ENCODE measurements around the gene KRT32.

KRT32 gene

DNA sequence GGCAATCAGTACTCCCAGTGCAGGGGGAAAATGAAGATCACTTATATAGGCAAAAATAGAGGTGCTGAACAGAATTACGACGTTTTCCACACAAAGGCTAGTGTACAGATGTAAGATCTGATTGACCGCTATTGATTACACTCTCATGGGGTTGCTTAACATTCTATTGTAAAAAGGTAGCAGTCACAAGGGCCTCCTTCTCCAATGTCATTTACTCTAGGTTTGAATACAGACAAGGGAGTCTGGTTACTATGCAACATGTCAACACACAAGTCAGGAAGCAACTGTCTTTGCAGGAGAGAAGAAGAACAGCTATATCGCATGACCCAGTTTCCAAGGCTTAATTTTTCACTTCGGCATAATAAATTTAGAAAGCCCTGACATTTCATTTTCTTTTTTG lies 50.7 kb downstream of the KRT32 start:
- Mint-ChIP-seq H3K27me3 (peaks cover 15% of the 10 kb centered on the region), H3K4me3 (no peak overlapping the region), H3K4me1 (peaks cover 23% of the 10 kb centered on the region), H3K9me3 (no peaks in the 10 kb centered on the region), H3K27ac (ENCODE audit: low read depth) (no peak overlapping the region), H3K36me3 (ENCODE audit: insufficient read depth) (no peaks in the 10 kb centered on the region)
- DNase-seq (ENCODE audit: low spot score in 2 of 2) (no peak), ATAC-seq (replicated peaks; ENCODE audit: extremely low read depth, poor library complexity, severe bottlenecking) (no peak)

DNA sequence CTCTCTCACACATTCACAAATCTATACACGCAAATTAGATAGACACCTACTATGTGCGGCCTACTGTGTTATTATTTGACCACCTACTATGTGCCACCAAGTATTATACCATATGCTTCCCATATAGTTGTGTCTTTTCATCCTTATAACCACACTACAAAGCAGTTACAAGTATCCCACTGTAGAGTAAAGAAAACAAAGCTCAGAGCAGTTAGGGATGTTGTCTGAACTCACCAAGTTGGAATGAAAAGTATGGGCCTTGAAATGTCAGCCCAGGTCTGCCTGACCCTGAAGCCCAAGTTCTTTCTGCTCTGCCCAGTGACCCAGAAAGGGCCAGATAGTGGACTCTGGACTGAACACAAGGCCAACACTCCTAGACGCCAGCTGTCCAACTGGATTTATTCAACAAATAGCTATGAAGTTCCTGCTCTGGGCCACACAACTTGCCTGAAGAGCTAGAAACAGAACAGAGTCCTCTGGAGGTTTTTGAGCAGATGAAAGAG lies 51.3 kb downstream of the KRT32 start:
- H3K4me1 Mint-ChIP-seq: peaks cover 22% of the 10 kb centered on the region
- H3K9me3 Mint-ChIP-seq: no peaks in the 10 kb centered on the region
- H3K36me3 Mint-ChIP-seq (ENCODE audit: insufficient read depth): no peaks in the 10 kb centered on the region
- no peak overlapping the region for H3K4me3 Mint-ChIP-seq
- ATAC-seq (replicated peaks; ENCODE audit: extremely low read depth, poor library complexity, severe bottlenecking) (no peak), DNase-seq (ENCODE audit: low spot score in 2 of 2) (no peak)
- no peak overlapping the region for H3K27ac Mint-ChIP-seq (ENCODE audit: low read depth)
- peaks cover 9% of the 10 kb centered on the region for H3K27me3 Mint-ChIP-seq

DNA sequence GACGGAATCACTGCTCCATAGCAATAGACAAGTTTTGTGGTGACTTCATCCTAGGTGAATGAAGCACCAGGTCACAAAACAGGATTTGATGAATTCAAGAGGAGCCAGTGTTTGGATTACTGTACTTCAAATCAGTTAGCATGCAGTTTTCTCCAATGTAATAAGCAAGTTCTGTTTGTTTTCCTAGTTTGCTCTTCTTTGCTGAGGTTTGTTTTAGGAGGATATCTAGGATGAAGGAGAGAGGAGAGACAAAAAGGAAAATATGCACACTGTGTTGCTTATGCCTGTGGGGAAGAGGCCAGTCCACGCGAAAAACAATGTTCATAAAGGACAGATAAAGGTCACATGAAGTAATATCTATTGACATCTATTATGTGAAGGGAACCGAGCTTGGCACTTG lies 51.8 kb downstream of the KRT32 start:
- no peaks in the 10 kb centered on the region for H3K36me3 Mint-ChIP-seq (ENCODE audit: insufficient read depth)
- H3K4me1 Mint-ChIP-seq: peaks cover 17% of the 10 kb centered on the region
- H3K27me3 Mint-ChIP-seq: peaks cover 4% of the 10 kb centered on the region
- H3K4me3 Mint-ChIP-seq: no peak overlapping the region
- no peaks in the 10 kb centered on the region for H3K9me3 Mint-ChIP-seq
- ATAC-seq (replicated peaks; ENCODE audit: extremely low read depth, poor library complexity, severe bottlenecking) (no peak), DNase-seq (ENCODE audit: low spot score in 2 of 2) (no peak)
- no peak overlapping the region for H3K27ac Mint-ChIP-seq (ENCODE audit: low read depth)

DNA sequence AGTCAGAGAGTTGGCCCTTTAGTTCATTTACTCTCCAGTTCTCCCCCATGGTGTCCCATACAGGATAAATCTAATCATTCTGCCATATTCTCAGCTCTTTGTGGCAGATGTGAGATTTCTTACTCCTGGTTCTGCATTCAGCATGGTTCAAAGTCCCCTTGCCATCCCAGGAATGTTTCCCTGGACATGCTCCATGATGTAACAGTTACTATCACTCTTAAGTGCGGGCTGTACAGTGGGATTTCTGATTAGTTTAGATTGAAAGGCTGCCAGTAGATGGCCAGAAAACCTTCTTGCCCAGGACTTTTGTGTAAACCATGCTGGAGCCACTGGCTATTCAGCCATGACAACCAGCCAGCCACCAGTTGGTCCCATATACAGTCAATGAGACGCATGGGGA lies 53.2 kb downstream of the KRT32 start:
- Mint-ChIP-seq H3K27ac (ENCODE audit: low read depth) (no peak overlapping the region), H3K36me3 (ENCODE audit: insufficient read depth) (no peaks in the 10 kb centered on the region), H3K4me3 (no peak overlapping the region), H3K9me3 (no peaks in the 10 kb centered on the region), H3K27me3 (no peaks in the 10 kb centered on the region), H3K4me1 (peaks cover 12% of the 10 kb centered on the region)
- no peak for DNase-seq (ENCODE audit: low spot score in 2 of 2)
- ATAC-seq (replicated peaks; ENCODE audit: extremely low read depth, poor library complexity, severe bottlenecking): no peak

DNA sequence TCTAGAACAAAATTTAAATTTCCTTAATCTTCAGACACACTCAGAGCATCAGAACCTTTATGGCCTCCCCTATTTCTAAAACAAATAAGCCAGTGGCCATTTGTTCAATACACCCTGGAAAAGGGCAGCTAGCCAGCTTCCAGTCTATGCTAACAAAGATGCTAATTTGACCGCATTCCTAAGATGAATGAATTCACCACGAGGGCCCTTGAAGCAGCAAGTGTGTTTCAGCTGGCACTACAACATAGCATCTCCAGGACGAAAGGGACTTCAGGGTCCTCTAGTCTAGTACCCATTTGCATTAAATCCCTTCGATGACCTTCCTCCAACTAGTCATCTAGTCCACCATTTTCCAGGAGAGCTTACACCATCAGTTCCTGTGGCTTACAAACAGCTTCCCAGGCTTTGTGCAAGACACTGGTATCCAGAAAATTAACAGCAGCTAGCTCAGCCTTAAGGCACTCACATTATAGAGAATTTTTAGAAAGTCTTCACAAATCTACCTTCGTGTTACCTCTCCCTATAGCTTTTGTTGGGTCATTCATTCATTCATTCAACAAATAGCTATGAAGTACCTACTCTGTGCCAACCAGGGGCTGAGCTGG lies 53.7 kb downstream of the KRT32 start:
- Mint-ChIP-seq H3K27me3 (peaks cover 3% of the 10 kb centered on the region), H3K4me1 (peaks cover 17% of the 10 kb centered on the region), H3K9me3 (no peaks in the 10 kb centered on the region), H3K36me3 (ENCODE audit: insufficient read depth) (no peaks in the 10 kb centered on the region), H3K27ac (ENCODE audit: low read depth) (no peak overlapping the region), H3K4me3 (no peak overlapping the region)
- no peak for ATAC-seq (replicated peaks; ENCODE audit: extremely low read depth, poor library complexity, severe bottlenecking)
- no peak for DNase-seq (ENCODE audit: low spot score in 2 of 2)

DNA sequence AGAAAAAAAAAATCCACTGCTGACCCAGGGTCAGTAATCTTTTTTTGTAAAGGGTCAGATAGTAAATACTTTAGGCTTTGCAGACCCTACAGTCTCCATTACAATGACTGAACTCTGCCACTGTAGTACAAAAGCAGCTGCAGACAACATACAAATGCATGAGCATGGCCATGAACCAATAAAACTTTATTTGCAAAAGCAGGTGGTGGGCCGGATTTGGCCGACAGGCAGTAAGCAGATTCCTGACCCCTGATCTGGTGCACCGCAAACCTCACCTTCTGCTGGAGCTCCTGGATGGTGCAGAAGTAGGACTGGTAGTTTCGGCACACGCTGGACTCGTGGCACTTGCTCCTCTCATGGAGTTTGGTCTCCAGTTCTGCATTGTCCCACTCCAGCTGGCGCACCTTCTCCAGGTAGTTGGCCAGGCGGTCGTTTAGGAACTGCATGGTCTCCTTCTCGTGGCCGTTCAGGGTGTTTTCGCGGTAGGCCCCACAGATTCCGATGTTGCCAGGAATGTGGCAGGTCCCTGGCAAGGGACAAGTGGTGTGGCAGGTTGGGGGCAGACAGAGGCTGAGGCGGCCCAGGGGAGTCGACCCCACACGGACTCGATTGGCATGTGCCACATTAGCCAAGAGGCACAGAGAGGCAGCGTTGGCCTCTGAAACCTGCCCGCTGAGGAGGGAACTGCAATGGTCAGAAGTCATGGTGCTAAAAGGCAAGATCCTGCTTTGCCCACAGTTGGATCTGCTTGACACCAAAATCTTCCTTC lies 55.9 kb downstream of the KRT32 start:
- Mint-ChIP-seq H3K4me3 (no peak overlapping the region), H3K27ac (ENCODE audit: low read depth) (no peak overlapping the region), H3K4me1 (peaks cover 12% of the 10 kb centered on the region), H3K27me3 (peaks cover 7% of the 10 kb centered on the region), H3K9me3 (no peaks in the 10 kb centered on the region), H3K36me3 (ENCODE audit: insufficient read depth) (no peaks in the 10 kb centered on the region)
- DNase-seq (ENCODE audit: low spot score in 2 of 2) (no peak), ATAC-seq (replicated peaks; ENCODE audit: extremely low read depth, poor library complexity, severe bottlenecking) (no peak)

All from central memory CD8-positive, alpha-beta T cell (primary cell).